DND-41 (cell line): ENCODE measurements around the gene ZNF32.
"Not testable (repeated sequence)": the region's sequence is repeated elsewhere in the genome, so short reads cannot be mapped to it uniquely, and the experiment has no call there.

ENCODE experiments used
- ATAC-seq: fragments of 200-7000 bp; cut with Tn5 transposase; 3 replicates; pipeline ENCODE4 v1.9.1; 2021; ENCODE audit warnings: low read depth; ENCODE audit not compliant: insufficient read depth
- DNase-seq: peaks from one replicate; pipeline ENCODE4 v3.0.0-alpha.2; 2020
- H2AFZ ChIP-seq: 2 replicates; pipeline ENCODE4 v1.6.0; 2012; ENCODE audit warnings: low read depth, low read length
- H3K27ac ChIP-seq: 2 replicates; pipeline ENCODE4 v1.5.1; 2012; ENCODE audit warnings: low read length, inconsistent platforms
- H3K27me3 ChIP-seq: fragments of 200-600 bp; sonication (generic); 2 replicates; pipeline ENCODE4 v1.6.0; 2012; ENCODE audit warnings: low read length, mild to moderate bottlenecking, inconsistent platforms; ENCODE audit not compliant: insufficient read depth, poor library complexity
- H3K36me3 ChIP-seq: 2 replicates; pipeline ENCODE4 v1.5.1; 2012; ENCODE audit warnings: low read length, inconsistent platforms; ENCODE audit not compliant: insufficient read depth
- H3K4me1 ChIP-seq: 2 replicates; pipeline ENCODE4 v1.5.1; 2012; ENCODE audit warnings: mild to moderate bottlenecking, low read length; ENCODE audit not compliant: insufficient read depth
- H3K4me2 ChIP-seq: 2 replicates; pipeline ENCODE4 v1.6.0; 2012; ENCODE audit warnings: mild to moderate bottlenecking, moderate library complexity, low read length, inconsistent platforms; ENCODE audit not compliant: insufficient read depth
- H3K4me3 ChIP-seq, 2 experiments: fragments of 200-600 bp in 1 of 2; shearing (Covaris generic) in 1 of 2; 2 replicates each; pipeline ENCODE4 v1.5.1; 2012 to 2016; ENCODE audit warnings: inconsistent platforms in 2 of 2, low read length in 2 of 2, mild to moderate bottlenecking in 2 of 2, low read depth in 1 of 2, moderate library complexity in 1 of 2
- H3K79me2 ChIP-seq: 2 replicates; pipeline ENCODE4 v1.6.0; 2012; ENCODE audit warnings: low read length, inconsistent platforms; ENCODE audit not compliant: insufficient read depth
- H3K9ac ChIP-seq: 2 replicates; pipeline ENCODE4 v1.6.0; 2012; ENCODE audit warnings: low read depth, mild to moderate bottlenecking, inconsistent platforms, low read length, moderate library complexity
- H3K9me3 ChIP-seq: 2 replicates; pipeline ENCODE4 v1.5.1; 2012; ENCODE audit warnings: low read length, moderate library complexity, mild to moderate bottlenecking, inconsistent platforms; ENCODE audit not compliant: insufficient read depth, severe bottlenecking
- H4K20me1 ChIP-seq: 2 replicates; pipeline ENCODE4 v1.6.0; 2012; ENCODE audit warnings: low read length; ENCODE audit not compliant: insufficient read depth
- CTCF ChIP-seq: IDR thresholded peaks from 2 replicates; pipeline ENCODE4 v1.5.1; 2012; ENCODE audit warnings: borderline replicate concordance, low read length, moderate library complexity, mild to moderate bottlenecking; ENCODE audit not compliant: poor library complexity, severe bottlenecking; ENCODE audit errors: extremely low read depth
- EZH2 ChIP-seq: IDR thresholded peaks from 3 replicates; pipeline ENCODE4 v1.6.1; 2012; ENCODE audit warnings: borderline replicate concordance, low read depth, mild to moderate bottlenecking, moderate library complexity, low read length, inconsistent platforms; ENCODE audit not compliant: severe bottlenecking

The ZNF32 gene

DNA sequence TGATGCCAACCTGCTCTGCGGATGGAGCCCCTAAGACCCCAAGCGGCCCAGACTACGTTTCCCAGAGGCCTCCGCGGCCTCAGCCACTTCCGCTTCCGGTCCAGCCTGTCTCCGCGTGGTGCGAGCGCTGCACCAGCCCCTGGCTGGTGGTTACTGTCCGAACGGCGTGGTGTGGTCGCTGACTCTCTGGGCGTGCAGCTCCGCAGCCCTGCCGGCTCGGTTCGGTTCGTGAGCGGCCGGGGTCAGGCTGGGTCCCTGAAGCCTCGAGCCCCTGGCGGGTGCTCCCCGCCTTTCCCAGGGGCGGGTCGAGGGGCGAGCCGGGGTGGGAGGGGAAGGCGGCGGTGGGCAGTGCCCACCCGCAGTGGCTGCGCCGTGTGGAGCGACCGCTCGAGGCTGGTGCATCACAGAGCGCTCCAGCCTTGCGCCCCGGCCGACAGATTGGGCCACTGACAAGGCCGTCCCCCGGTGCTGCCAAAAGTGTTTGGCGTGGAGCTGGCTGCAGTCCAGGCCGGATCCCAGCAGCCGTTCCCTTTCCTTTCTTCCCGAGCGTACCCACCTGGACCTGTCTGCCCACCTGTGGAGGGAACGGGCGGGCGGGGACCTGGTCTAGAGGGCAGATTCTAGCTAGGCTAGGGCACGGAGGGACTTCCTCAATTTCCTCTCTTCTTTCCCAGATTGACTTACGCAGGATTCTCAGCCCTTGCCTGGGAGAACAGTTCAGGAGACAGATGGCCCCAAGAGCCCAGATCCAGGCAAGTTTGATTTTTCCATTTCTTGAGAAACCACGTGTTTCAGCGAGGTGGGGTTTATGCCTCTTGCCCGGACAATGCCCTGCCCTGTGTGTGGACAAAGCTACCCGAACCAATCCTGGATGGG lies 42.1 kb downstream of the ZNF32 start, which contains the start of gene ZNF485:
Gene ZNF485 (plus strand): TSS at position 116 of the 876 bp plus-strand sequence. CDS start 613 bp downstream, at position 729.
- Histone ChIP-seq H3K9ac (peak within 1 kb of the TSS; percentile 69), H3K27ac (peak within 1 kb of the TSS; percentile 78), H3K9me3 (no peaks in the 10 kb centered on the region), H3K4me3 (peak within 1 kb of the TSS; percentile 55 to 86), H3K4me1 (peaks cover 29% of the 10 kb centered on the region), H2AFZ (peak within 1 kb of the TSS; percentile 90), H3K4me2 (peak within 1 kb of the TSS; percentile 89), H4K20me1 (no peaks in the 10 kb centered on the region), H3K27me3 (no peaks in the 10 kb centered on the region), H3K79me2 (peaks cover 9% of the 10 kb centered on the region), H3K36me3 (peaks cover 22% of the 10 kb centered on the region; the same call in 1 of the 2 replicates)
- TF ChIP-seq CTCF (no peak), EZH2 (no peak)
- ATAC-seq: peak; percentile 94
- peak; percentile 79 for DNase-seq

DNA sequence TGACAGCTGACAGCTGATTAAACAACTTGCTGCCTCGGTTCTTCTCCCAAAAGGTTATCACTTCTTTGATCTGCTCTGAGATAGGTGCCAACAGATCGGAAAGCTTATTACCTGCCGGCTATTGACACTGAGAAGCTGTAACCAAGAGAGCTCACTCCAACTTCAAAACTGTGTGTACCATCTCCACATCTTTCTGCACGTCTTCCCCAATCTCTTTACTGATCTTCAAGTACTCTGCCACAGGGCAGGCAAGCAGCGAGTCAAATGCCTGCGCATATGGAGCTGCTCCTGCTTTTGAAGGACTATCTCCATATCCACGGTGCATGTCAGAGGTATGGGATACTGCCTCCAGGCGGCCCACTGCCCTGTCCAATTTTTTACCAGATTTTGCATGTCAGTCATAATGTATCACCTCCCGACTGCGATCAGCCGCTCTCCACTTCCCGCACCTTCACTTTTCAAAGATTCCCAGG lies 42.8 kb downstream of the ZNF32 start:
- H4K20me1 ChIP-seq: no peaks in the 10 kb centered on the region

GRCh38 chr10:43601576-43601975 lies 47.1 kb downstream of the ZNF32 start:
- not testable (repeated sequence) for ATAC-seq, H3K27me3 ChIP-seq, H3K4me2 ChIP-seq, H2AFZ ChIP-seq, H3K4me3 ChIP-seq, H3K79me2 ChIP-seq, H3K9me3 ChIP-seq, H3K36me3 ChIP-seq, H3K9ac ChIP-seq, DNase-seq, H4K20me1 ChIP-seq, H3K4me1 ChIP-seq, H3K27ac ChIP-seq

More for the DNA sequence above, 42.8 kb downstream of the ZNF32 start:
- Histone ChIP-seq H3K4me1 (peaks cover 29% of the 10 kb centered on the region), H3K79me2 (peaks cover 9% of the 10 kb centered on the region), H3K27me3 (no peaks in the 10 kb centered on the region), H3K9me3 (peaks cover 3% of the 10 kb centered on the region), H3K4me3 (peak overlapping the region; percentile 55 to 86; a peak in 3 of 4 replicates), H3K4me2 (peak overlapping the region; percentile 89), H3K27ac (no peak overlapping the region), H2AFZ (peak overlapping the region; percentile 90), H3K36me3 (peaks cover 18% of the 10 kb centered on the region; the same call in 1 of the 2 replicates), H3K9ac (peak overlapping the region; percentile 69; the same call in 1 of the 2 replicates)
- TF ChIP-seq CTCF (no peak), EZH2 (no peak)
- DNase-seq (no peak), ATAC-seq (peak; percentile 28)

DNA sequence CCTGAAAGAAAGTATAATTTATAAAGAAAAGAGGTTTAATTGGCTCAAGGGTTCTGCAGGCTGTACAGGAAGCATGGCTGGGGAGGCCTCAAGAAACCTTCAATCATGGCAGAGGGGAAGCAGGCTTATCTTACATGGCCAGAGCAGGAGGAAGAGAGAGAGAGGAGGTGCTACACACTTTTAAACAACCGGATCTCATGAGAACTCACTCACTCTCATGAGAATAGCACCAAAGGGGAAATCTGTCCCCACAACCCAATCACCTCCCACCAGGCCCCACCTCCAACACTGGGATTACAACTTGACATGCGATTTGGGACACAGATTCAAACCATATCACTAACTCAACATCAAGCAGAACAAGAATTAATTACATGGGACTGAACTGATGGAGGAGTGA lies 49.3 kb downstream of the ZNF32 start:
- H3K9me3 ChIP-seq: peaks cover 4% of the 10 kb centered on the region
- H3K27ac ChIP-seq: no peak overlapping the region
- H3K4me3 ChIP-seq: no peak overlapping the region
- H3K4me2 ChIP-seq: no peak overlapping the region
- DNase-seq (no peak), ATAC-seq (no peak)
- H4K20me1 ChIP-seq: no peaks in the 10 kb centered on the region
- TF ChIP-seq EZH2 (no peak), CTCF (no peak)
- H3K9ac ChIP-seq: no peak overlapping the region
- H3K36me3 ChIP-seq: no peaks in the 10 kb centered on the region
- no peaks in the 10 kb centered on the region for H3K27me3 ChIP-seq
- H3K79me2 ChIP-seq: no peaks in the 10 kb centered on the region
- H3K4me1 ChIP-seq: peaks cover 20% of the 10 kb centered on the region
- no peak overlapping the region for H2AFZ ChIP-seq
